Fibroblast of skin of right quadriceps (primary cell): Measurements from ENCODE around the gene TTC9C.
"Not testable (repeated sequence)": the region's sequence is repeated elsewhere in the genome, so short reads cannot be mapped to it uniquely, and the experiment has no call there.

Experiments used
- DNase-seq: peaks from one replicate; pipeline ENCODE4 v3.0.0-alpha.2; 2013

Gene TTC9C

GRCh38 chr11:62728171-62728988 lies at the start of gene TTC9C:
TTC9C (plus strand) TSS chr11:62728486; CDS start chr11:62728849, 363 bp downstream.
- peak; percentile 88 for DNase-seq

- peak; percentile 89 for DNase-seq
Measured at GRCh38 chr11:62678770-62679696, 49.3 kb upstream of the TTC9C start, which contains the start of gene UBXN1. UBXN1 (minus strand) TSS chr11:62679073; CDS start chr11:62678923, 150 bp downstream.

GRCh38 chr11:62680825-62681240 lies 47.5 kb upstream of the TTC9C start:
- DNase-seq, result peak; percentile 82

GRCh38 chr11:62682518-62682917 lies 45.8 kb upstream of the TTC9C start:
- no peak for DNase-seq

- no peak for DNase-seq
Measured at GRCh38 chr11:62687508-62688396, 40.5 kb upstream of the TTC9C start.

- no peak for DNase-seq
Measured at GRCh38 chr11:62688491-62688890, 39.8 kb upstream of the TTC9C start.

GRCh38 chr11:62689421-62690183 lies 38.7 kb upstream of the TTC9C start, which contains the start of gene LRRN4CL:
LRRN4CL (minus strand) TSS chr11:62689530; CDS start chr11:62688508, 1,022 bp downstream.
- DNase-seq, result peak; percentile 95

GRCh38 chr11:62693624-62694023 lies 34.7 kb upstream of the TTC9C start:
- not testable (repeated sequence) for DNase-seq

GRCh38 chr11:62694455-62695167 lies 33.7 kb upstream of the TTC9C start:
- peak; percentile 75 for DNase-seq

- DNase-seq, result no peak
Measured at GRCh38 chr11:62702246-62702645, 26.0 kb upstream of the TTC9C start.

GRCh38 chr11:62703921-62704320 lies 24.4 kb upstream of the TTC9C start:
- DNase-seq, result not testable (repeated sequence)

- DNase-seq, result no peak
Measured at GRCh38 chr11:62705413-62705812, 22.9 kb upstream of the TTC9C start.

- peak; percentile 94 for DNase-seq
Measured at GRCh38 chr11:62705880-62706849, 22.1 kb upstream of the TTC9C start.

GRCh38 chr11:62706850-62707247 lies 21.4 kb upstream of the TTC9C start:
- no peak for DNase-seq

GRCh38 chr11:62707277-62707861 lies 20.9 kb upstream of the TTC9C start, which contains the start of the genes BSCL2 and GNG3:
BSCL2 (minus strand) TSS chr11:62707424; CDS start chr11:62707195, 229 bp downstream.
GNG3 (plus strand) TSS chr11:62707676; CDS start chr11:62708296, 620 bp downstream.
- DNase-seq, result no peak

- no peak for DNase-seq
Measured at GRCh38 chr11:62708392-62708791, 19.9 kb upstream of the TTC9C start.

- no peak for DNase-seq
Measured at GRCh38 chr11:62708793-62709192, 19.5 kb upstream of the TTC9C start.

- peak; percentile 97 for DNase-seq
Measured at GRCh38 chr11:62709247-62710000, 18.9 kb upstream of the TTC9C start.
